Peyer's patch (tissue), 4 donors: ENCODE results near the gene MGAT5.

Source experiments
- CTCF ChIP-seq, 6 experiments: fragments of 450-650 bp in 4 of 6; fragments of 200-600 bp in 2 of 6; sonication (generic) in 1 of 6; IDR thresholded peaks; one replicate each; pipeline ENCODE4 v1.5.1; 2017 to 2019; ENCODE audit warnings: antibody characterized with exemption in 6 of 6, mild to moderate bottlenecking in 3 of 6, moderate library complexity in 1 of 6
- POLR2A ChIP-seq, 2 donors: fragments of 450-650 bp; IDR thresholded peaks; one replicate each; pipeline ENCODE4 v1.5.1; 2017; ENCODE audit warnings: antibody characterized with exemption in 2 of 2, mild to moderate bottlenecking in 2 of 2, moderate library complexity in 2 of 2

- TF ChIP-seq POLR2A (IDR thresholded peaks at IDR 0.05): no peak
- TF ChIP-seq CTCF (IDR thresholded peaks at IDR 0.05): no peak
Observed at GRCh38 chr2:134470561-134471168, 216.8 kb downstream of the MGAT5 start.
